Activated effector memory CD4-positive, alpha-beta T cell treated with anti-CD3 and anti-CD28 coated beads, Interleukin-2, amount 50 U/mL, for 16 hours (primary cell): Measurements from ENCODE around the gene SUSD1.
A peak's percentile ranks its signal among the peaks of the same experiment; 100 is the strongest.
"Not testable (repeated sequence)": the region's sequence is repeated elsewhere in the genome, so short reads cannot be mapped to it uniquely, and the experiment has no call there.

Experiments
- DNase-seq: peaks from one replicate; pipeline ENCODE4 v3.0.0-alpha.2; 2020

Gene SUSD1

DNA sequence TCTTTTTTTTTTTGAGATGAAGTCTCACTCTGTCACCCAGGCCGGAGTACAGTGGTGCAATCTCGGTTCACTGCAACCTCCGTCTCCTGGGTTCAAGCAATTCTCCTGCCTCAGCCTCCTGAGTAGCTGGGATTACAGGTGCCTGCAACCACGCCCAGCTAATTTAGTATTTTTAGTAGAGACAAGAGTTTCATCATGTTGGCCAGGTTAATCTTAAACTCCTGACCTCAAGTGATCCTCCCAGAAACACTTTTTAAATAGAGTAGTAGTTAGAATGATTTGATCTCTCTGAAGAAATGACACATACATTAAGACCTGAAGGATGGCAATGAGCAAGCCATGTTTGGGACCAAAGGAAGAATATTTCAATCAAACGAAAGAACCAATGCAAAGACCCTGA, 46.7 kb downstream of the SUSD1 start:
- DNase-seq: not testable (repeated sequence)

DNA sequence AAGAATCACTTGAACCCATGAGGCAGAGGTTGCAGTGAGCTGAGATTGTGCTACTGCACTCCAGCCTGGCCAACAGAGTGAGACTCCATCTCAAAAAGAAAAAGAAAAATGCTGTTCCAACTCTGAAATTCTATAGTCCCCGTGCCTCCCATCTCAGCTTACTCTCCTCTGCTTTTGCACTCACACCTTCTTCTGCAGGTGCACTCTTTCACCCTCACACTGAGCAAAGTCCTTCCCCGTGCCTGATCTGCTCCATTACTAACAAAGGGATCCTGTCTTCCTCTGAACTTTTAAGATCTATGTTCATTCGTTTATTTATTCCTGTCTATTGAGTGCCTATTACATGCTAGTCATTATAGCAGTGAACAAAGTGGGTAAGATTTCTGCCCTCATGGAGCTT, 47.8 kb downstream of the SUSD1 start:
- DNase-seq: no peak

DNA sequence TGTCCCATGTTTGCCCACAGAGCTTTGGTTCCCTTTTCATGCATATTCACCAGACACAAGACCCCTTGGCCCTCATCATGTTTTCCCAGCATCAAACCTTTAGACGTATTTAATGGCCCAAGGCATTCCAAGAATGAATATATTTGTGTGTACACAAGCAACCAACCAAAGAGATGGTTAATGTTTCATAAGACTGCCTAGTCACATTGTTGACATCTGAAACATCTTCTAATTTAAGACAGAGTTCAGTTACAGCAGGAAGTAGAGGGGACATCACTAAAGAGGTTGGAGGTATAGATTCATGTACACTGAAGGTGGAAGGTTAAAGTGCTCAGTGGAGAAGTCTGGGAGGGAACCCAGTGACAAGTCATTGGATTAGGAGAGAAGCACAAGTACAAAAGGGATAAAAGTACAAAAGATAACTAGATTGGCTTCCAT, 49.1 kb downstream of the SUSD1 start:
- no peak for DNase-seq

DNA sequence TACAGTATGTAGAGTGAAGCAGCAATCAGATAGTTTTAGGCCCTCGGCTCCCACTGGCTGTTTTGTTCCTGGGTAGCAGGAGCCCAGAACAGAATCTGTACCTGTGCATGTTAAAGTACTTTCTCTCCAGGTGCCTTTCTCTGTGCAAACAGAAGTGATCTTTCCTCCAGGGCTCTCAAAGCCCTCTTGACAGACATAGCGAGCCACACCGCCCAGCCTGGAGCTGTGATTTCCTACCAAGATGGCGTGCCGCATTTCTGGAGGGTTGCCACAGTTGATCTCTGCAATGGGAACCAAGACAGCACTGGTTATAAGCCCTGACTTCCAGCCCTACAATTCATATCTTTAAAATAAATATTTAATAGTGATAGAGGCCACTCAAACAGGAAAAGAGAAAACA, 50.9 kb downstream of the SUSD1 start:
- DNase-seq: no peak

DNA sequence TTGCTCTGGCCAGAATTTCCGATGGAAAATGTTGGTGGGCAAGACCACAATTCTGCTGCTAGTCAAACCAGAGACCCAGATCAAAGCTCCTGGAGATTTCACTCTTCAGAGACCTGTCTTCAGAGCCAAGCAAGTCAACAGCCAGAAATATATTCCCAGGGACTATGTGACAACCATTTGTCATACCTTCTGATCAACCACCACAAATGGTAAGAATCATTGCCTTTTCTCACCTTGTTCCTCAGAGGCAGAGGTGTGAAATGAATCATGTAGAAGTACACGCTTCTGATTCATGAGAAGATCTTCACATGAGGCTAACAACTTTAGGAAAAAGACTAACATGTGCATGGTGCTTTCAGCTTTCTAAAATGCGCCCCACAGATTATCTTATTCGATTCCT, 53.5 kb downstream of the SUSD1 start:
- no peak for DNase-seq

DNA sequence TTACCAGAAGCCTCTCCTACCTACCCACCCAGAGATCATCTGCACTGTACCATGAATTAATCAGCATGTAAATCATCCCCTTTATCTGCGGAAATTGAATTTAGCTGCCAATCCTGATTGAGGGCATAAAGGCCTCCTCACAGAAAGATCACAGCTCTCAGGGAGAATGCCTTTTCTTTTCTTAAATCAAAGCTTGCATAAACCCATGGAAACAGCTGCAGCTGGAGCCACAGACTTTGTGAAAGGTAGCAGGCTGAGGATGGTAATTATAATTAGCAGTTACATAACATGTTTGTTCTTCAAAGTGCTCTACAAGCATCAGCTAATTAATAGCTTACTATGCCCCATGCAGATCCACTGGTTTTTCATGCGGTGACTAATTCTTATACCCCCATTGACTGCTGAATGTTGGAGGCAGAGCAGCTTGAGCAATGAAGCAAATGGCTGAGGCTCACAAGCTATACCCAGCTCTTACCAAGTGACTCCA, 54.6 kb downstream of the SUSD1 start:
- no peak for DNase-seq

DNA sequence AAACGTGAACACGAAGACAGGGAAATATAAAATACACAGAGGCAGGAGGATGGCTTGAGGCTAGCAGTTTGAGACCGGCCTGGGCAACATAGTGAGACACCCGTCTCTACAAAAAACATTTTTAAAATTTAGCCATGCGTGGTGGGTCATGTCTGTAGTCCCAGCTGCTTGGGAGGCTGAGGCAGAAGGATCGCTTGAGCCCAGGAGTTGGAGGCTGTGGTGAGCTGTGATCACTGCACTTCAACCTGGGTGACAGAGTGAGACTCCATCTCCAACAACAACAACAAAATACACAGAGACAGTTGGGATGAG, 55.1 kb downstream of the SUSD1 start:
- no peak for DNase-seq

DNA sequence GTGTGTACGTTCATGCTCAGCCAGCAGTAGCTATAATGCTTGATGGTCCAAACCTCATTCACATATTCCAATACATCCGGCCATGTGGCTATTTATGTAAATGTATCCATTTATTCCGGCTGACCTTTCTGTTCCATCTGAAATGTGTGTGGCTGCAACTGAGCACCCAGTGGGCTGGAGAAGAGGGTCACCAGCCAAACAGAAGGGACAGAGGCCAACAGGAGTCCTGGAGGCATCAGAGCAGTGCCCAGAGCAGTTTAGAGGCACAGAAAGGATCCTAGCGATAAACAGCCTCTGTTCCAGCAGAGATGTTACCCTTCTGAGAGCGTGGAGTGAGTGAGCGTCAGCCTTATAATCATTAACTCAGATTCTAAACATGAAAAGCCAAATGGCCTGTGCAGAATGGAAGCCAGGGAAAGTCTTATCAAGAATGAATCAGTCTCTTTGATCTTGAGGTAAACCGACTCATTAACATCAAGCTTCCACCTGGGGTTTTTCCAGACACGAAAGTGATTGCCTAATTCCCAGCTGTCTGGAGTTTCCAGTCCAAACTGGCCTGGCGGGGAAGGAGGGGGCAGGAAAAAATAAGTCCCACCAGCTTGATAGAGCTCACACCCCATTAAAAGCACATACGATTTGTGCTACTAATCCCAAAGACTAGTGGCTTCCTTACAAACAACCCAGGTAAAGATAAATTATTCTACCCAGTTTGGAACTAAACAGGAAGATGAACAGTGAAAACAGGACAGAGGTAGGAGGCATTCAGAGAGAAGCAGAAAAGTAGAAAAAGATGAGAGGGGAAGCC, 55.7 kb downstream of the SUSD1 start:
- DNase-seq: no peak

DNA sequence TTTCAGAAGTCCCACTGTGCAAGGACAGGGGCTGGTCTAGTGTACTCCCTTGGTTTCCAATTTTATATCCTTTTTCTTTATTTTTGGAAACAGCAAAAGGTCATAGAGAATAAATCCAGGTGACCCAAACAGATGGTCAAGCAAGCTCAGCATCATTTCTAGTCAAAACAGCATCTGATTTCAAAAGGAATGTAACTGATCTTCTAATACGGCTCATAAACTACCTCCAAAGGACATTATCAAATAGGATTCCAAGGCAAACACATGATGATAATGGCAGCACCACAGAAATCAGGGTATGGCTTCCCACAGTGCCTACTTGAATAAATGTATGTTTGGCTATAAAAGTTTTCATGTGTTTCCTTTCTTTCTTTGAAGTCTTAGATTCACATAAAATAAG, 57.1 kb downstream of the SUSD1 start:
- no peak for DNase-seq

DNA sequence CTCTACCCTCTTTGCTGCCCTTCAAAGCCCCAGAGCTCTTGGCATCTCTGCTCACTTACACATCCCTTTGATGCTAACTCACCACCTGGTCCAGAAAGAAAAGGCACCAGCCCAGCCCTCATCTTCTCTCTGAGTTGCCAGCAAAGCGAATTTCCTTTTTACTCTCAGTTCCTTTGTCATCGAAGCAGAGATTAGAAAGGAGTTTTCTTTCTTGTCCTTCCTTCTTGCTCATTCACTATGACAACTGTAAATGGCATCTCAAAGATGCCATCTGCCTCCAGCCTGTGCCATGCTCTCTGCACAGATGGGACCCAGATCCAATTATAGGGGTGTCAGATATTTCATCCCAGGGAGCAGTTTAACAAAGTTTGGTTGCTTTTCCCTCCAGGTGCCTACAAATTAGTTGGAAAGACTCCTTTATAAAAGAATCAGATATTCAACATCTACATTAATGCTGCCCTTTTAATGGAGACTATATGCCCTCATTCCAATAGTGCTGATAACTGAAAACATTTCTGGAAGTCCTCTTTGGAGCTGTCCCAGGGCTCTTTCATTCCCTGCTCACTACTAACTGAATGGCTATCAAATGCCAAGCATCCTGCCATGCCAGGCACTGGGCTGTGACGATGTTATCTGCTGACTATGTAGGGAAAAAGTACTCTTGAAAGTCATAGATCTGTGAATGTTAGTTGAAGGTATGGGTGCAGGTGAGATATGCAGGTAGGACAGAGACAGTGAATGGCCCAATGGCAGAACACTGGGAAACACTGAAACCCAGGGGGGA, 58.9 kb downstream of the SUSD1 start:
- DNase-seq: no peak

DNA sequence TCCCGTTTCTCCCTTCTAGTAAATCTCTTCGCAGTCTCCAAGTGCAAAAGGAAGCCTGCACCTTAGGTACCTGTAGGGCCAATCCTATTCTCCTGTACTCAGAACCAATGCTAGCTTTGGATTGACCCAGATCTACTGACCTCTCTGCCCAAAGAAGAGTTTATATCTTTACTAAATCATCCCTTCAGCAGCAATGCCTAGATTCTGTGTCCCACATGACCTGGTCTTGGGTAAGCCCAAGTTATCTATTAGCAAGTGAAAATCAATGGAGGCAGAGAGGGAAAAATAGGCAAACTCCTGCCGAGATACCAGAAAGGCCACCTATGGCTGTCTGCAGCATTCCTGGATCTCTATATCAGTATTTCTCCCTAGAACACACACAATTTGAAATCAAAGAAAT, 60.0 kb downstream of the SUSD1 start:
- DNase-seq: no peak

DNA sequence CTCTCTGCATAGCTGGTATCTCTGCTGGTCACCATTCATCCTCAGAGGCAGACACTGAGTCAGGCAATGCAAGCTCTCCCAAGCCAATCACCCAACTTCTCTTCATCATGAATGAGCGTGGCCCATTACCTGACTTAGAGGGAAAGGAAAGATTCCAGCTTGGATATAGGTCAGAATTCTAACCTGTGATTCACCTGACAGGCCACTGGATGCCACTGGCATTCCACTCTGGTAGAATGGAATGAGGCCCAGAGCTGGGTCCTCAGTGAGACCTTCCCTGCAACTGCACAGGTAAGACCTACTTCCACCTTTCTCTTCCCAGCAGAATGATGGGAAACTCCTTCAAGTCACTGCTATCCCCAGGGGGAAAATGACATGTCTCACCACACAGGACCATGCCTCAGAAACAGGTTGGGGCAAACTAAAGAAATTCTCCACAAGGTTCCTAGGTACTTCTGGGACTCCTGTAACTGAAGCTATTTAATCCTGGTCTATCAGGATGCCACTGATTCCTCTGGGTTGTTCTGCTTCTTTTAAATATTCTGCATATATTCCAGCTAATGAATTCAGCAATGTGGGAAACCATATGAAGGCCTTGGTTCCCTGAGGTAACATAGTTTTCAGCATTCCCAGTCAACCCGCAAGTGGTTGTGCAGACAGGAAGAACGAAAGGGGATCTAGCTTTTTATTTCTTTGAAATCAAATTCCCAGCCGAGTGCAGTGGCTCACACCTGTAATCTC, 62.0 kb downstream of the SUSD1 start:
- DNase-seq: peak; percentile 63

DNA sequence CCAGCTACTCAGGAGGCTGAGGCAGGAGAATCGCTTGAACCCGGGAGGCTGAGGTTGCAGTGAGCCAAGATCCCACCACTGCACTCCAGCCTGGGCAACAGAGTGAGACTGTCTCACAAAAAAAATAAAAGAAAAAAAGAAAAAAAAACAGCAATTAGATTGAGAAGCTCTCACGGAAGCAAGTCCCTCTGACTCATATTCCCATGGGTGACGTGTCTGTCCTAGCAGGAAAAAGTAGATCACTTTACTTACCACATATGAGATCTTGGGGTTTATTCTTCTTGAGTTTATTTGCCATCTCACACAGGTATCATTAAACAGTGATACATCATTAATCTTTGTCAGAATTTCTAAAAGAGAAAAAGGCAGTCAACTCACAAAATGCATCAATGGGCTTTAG, 62.6 kb downstream of the SUSD1 start:
- no peak for DNase-seq

DNA sequence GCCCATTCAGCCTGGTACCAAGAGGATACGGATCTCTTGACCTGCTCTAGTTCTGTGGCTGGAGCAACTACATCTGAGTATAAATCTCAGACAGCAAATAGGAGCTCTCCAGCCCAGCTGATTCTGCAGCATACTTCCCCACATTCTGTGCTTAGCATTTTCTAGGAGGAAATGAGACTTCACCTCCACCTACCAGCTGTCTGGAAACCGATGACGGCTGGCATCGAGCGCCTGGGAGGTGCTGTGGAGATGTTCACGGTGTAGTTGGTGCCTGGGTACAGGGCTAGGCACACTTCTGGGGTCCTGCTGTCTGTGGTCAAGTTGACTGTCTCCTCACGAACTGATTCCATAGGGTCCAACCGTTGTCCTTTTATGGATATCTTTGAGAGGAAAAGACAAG, 63.6 kb downstream of the SUSD1 start:
- no peak for DNase-seq

DNA sequence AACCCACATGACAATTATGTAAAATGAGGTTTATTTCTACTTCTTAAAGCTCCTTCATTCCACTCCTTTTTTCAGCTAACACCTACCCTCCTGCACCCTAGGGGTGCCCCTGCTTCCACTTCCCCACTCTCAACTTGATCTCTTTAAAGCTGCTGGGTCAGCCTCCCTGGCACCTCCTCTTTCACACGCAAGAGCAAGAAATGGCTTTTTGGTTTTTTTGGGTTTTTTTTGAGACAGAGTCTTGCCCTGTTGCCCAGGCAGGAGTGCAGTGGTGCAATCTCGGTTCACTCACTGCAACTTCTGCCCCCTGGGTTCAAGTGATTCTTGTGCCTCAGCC, 64.4 kb downstream of the SUSD1 start:
- DNase-seq: no peak

DNA sequence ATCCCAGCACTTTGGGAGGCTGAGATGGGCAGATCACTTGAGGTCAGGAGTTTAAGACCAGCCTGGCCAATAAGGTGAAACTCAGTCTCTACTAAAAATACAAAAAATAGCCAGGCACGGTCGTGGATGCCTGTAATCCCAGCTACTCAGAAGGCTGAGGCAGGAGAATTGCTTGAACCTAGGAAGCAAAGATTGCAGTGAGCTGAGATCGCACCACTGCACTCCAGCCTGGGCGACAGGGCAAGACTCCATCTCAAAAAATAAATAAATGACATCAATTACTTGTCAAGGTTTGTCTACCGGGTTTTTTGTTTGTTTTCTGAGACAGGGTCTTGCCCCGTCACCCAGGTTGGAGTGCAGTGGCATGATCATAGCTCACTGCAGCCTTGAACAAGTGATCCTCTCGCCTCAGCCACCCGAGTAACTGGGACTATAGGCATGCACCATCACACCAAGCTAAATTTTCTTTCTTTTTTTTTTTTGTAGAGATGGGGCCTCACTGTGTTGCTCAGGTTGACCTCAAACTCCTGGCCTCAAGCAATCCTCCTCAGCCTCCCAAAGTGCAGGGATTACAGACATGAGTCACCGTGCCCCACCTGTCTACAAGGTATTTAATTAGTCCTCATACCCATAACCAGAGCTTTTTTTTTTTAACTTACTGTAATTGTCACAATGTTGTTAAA, 64.9 kb downstream of the SUSD1 start:
- no peak for DNase-seq

DNA sequence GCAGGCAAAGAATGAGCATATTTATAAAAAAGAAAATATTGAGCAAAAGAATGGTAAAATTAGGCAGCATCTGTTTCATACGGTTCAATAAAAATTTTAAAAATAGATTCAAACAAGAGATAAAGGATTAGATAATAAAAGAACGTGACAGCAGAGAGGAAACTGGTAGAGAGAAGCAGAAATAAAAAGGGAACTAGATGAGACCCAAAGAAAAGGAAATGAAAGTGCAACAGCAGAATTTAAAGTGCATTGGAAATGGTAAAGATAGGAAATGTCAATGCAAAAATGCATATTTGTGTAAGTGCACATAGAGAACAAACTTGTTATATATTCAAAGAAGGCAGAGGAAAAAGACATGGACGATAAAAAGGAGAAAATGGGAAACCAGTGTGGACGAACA, 70.2 kb downstream of the SUSD1 start:
- DNase-seq: no peak

DNA sequence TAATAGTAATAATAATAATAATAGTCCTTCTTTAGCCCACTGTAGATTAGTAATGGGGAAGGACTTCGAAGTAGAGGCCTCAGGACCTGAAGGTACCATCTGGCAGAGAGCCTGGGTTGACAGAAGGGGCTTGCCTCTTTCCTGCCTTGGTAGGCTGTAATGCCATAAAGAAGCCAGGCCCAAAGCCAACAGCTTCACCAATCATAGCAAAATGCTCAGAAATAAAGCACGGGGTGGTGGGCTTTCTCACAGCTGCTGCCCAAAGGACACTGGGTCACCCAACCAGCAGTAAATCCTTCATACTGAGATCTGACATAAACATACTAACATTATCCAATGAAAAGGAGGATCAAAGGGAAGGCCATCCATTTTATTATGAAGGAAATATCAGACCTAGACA, 70.7 kb downstream of the SUSD1 start:
- DNase-seq: no peak

DNA sequence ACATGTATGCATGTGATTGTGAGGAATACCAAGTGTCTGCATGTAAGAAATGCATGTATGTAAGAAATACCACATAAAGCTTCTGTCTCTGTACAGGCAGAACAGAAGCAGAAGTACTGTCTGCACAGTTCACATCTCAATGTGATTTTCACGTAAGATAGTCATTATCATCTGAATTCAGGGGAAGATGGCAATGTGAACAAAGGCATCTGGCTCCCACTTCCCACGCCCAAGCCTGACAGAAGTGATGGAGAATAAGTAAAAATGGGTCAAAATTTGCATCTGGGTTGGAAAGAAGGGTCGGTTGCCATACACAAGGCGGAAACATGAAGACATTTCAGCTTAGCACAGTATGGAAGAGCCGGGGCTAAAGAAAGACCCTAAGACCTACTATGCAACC, 71.7 kb downstream of the SUSD1 start:
- DNase-seq: no peak

DNA sequence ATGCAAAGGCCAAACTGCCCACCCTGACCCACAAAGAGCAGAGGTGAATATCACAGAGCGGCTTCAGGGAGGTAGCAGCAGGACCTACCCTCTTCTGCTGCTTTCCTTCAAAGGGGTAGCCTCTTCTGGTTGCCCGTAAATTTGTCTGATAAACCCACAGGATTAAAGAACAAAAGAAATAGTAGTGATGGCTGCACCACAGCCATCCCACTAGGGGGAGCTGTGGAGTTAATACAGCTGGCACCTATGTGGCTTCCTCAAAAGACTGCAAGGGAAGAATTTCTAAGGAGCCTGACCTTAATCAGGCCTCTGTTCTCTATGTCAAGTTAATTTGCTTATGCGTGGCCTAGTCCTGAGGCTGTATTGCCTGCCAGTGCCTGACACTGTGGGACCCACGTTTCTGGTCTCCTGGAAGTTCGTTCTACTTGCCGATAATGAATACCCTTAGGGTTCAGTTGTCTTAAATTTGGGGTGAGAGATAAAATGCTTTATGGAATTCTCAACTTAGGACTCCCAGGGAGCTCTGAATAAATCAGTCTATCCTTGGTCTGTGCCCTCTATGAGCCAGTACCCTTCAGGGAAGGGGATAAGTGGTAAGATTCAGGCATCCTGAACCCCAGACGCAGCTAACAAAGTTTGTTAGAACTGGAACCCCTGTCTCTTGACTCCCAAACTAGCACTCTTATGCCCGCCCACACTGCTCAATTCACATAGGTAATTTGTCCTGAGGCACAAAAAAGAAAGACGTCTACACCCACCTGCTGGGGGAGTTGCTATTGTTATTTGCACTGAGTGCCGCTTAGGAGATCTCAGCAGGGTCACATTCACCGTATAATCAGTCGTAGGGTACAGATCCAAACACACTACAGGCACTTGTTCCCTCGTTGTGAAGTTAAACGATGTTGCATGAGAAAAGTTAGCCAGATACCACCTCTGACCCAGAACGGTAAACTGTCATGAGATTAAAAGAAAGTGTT, 77.1 kb downstream of the SUSD1 start:
- DNase-seq: peak; percentile 84

DNA sequence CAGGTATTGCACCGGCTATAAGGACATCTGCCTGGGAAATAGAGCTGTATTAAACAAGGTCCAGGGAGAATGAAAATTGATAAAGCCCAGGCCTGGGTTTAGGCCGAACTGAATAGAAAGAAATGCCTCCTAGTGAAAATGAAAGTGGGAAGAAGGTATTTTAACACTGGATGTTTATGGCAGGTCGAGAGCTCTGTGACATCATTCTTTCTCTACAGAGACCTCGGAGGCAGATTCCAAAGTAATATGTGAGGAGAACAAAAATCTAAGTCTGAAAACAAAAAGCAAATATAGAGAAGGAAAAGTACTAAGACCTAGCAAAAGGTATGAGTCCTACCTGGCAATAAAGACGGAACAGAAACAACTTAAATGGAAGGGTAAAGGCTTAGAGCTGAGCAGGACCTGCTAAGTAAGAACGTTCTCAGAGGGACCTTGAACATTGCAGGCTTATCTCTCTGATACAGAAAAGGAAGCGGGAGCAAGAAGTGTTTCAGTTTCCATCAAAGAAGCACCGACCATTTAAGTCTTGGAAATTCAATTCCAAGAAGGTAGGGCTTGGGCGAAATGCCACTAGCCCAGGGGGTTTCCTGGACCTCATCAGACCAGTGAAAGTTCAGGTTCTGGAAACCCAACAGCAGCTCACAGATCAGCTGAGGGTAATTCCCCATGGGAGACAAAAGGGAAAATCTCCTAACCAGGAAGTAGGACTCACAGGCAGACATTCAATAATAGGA, 80.0 kb downstream of the SUSD1 start:
- no peak for DNase-seq
